H9 (cell line): ENCODE measurements around the gene KIF19. TPM values are rescaled to one million over a fixed set of nuclear protein-coding genes. Genes with fewer than 3 reads are reported as not detected.

Experiments
- DNase-seq: peaks from one replicate; pipeline ENCODE4 v3.0.0-alpha.2; 2017
- H2AFZ ChIP-seq: one replicate; pipeline ENCODE4 v1.6.1; 2013; ENCODE audit warnings: mild to moderate bottlenecking, low read length, control low read depth, moderate library complexity
- H2AK5ac ChIP-seq: 2 replicates; pipeline ENCODE4 v1.6.1; 2013; ENCODE audit warnings: low read length, control low read depth, mixed read lengths; ENCODE audit not compliant: insufficient read length
- H2BK120ac ChIP-seq: one replicate; pipeline ENCODE4 v1.6.1; 2013; ENCODE audit warnings: low read depth, mild to moderate bottlenecking, low read length, control low read depth, inconsistent platforms; ENCODE audit not compliant: poor library complexity, severe bottlenecking
- H2BK12ac ChIP-seq: 2 replicates; pipeline ENCODE4 v1.6.1; 2013; ENCODE audit warnings: low read length, control low read depth, mixed read lengths, low read depth; ENCODE audit not compliant: insufficient read length
- H2BK15ac ChIP-seq: 2 replicates; pipeline ENCODE4 v1.6.1; 2013; ENCODE audit warnings: low read depth, low read length, control low read depth
- H2BK20ac ChIP-seq: one replicate; pipeline ENCODE4 v1.6.1; 2013; ENCODE audit warnings: low read depth, mild to moderate bottlenecking, low read length, control low read depth, inconsistent platforms; ENCODE audit not compliant: poor library complexity, severe bottlenecking
- H2BK5ac ChIP-seq: 2 replicates; pipeline ENCODE4 v1.6.1; 2013; ENCODE audit warnings: low read length, control low read depth, mixed read lengths; ENCODE audit not compliant: insufficient read length
- H3K14ac ChIP-seq: 2 replicates; pipeline ENCODE4 v1.6.1; 2013; ENCODE audit warnings: low read length, control low read depth; ENCODE audit not compliant: insufficient read depth
- H3K18ac ChIP-seq: 2 replicates; pipeline ENCODE4 v1.6.1; 2013; ENCODE audit warnings: low read depth, mild to moderate bottlenecking, mixed read lengths, low read length, control low read depth; ENCODE audit not compliant: insufficient read length
- H3K23ac ChIP-seq: 2 replicates; pipeline ENCODE4 v1.6.1; 2013; ENCODE audit warnings: low read length, control low read depth, mixed read lengths, low read depth; ENCODE audit not compliant: insufficient read length
- H3K23me2 ChIP-seq: 2 replicates; pipeline ENCODE4 v1.6.1; 2013; ENCODE audit warnings: low read depth, mild to moderate bottlenecking, mixed read lengths, low read length, control low read depth; ENCODE audit not compliant: insufficient read length, poor library complexity, severe bottlenecking
- H3K27ac ChIP-seq: 2 replicates; pipeline ENCODE4 v1.5.1; 2013; ENCODE audit warnings: low read length, control low read depth, mixed read lengths, low read depth; ENCODE audit not compliant: insufficient read length
- H3K27me3 ChIP-seq: 2 replicates; pipeline ENCODE4 v1.6.1; 2013; ENCODE audit warnings: low read length, control low read depth, inconsistent platforms; ENCODE audit not compliant: insufficient read depth
- H3K4ac ChIP-seq: 2 replicates; pipeline ENCODE4 v1.6.1; 2013; ENCODE audit warnings: low read depth, mild to moderate bottlenecking, control low read depth, inconsistent platforms, low read length, moderate library complexity
- H3K4me1 ChIP-seq: 2 replicates; pipeline ENCODE4 v1.6.1; 2013; ENCODE audit warnings: low read length, control low read depth, inconsistent platforms; ENCODE audit not compliant: insufficient read depth
- H3K4me2 ChIP-seq: 2 replicates; pipeline ENCODE4 v1.6.1; 2013; ENCODE audit warnings: low read length, control low read depth, mixed read lengths; ENCODE audit not compliant: insufficient read length, insufficient read depth
- H3K56ac ChIP-seq: 2 replicates; pipeline ENCODE4 v1.6.1; 2013; ENCODE audit warnings: low read depth, mild to moderate bottlenecking, mixed read lengths, low read length, control low read depth; ENCODE audit not compliant: insufficient read length
- H3K79me1 ChIP-seq: 2 replicates; pipeline ENCODE4 v1.6.1; 2013; ENCODE audit warnings: low read depth, mild to moderate bottlenecking, moderate library complexity, low read length, control low read depth, inconsistent platforms; ENCODE audit not compliant: insufficient read depth, poor library complexity, severe bottlenecking
- H3K79me2 ChIP-seq: 2 replicates; pipeline ENCODE4 v1.6.1; 2013; ENCODE audit warnings: low read length, control low read depth, inconsistent platforms; ENCODE audit not compliant: insufficient read depth
- H3K9ac ChIP-seq: 2 replicates; pipeline ENCODE4 v1.6.1; 2013; ENCODE audit warnings: low read length, control low read depth, mixed read lengths; ENCODE audit not compliant: insufficient read length; ENCODE audit errors: extremely low read depth
- H3K9me3 ChIP-seq: one replicate; pipeline ENCODE4 v1.6.1; 2013; ENCODE audit warnings: low read depth, low read length, inconsistent platforms; ENCODE audit not compliant: control insufficient read depth
- H3T11ph ChIP-seq: one replicate; pipeline ENCODE4 v1.6.1; 2013; ENCODE audit warnings: mild to moderate bottlenecking, low read length, control low read depth, inconsistent platforms
- H4K20me1 ChIP-seq: one replicate; pipeline ENCODE4 v1.6.1; 2013; ENCODE audit not compliant: control insufficient read depth, insufficient read length, insufficient read depth
- H4K5ac ChIP-seq: 2 replicates; pipeline ENCODE4 v1.6.1; 2013; ENCODE audit warnings: low read depth, mild to moderate bottlenecking, mixed read lengths, low read length, control low read depth; ENCODE audit not compliant: insufficient read length
- H4K8ac ChIP-seq: replicated peaks from 2 replicates; pipeline ENCODE4 v1.6.1; 2013; ENCODE audit warnings: low read length, control low read depth, mixed read lengths, low read depth; ENCODE audit not compliant: insufficient read length
- H4K91ac ChIP-seq: 2 replicates; pipeline ENCODE4 v1.6.1; 2013; ENCODE audit warnings: low read depth, mild to moderate bottlenecking, moderate library complexity, mixed read lengths, low read length, control low read depth; ENCODE audit not compliant: insufficient read length
- H3K27ac Mint-ChIP-seq, 3 experiments: 2 replicates in 2 of 3; 3 replicates in 1 of 3; pipeline ENCODE4 v1.8.0; 2020 to 2021; ENCODE audit warnings: mixed read lengths in 3 of 3, mild to moderate bottlenecking in 1 of 3, moderate library complexity in 1 of 3
- H3K27me3 Mint-ChIP-seq: 2 replicates; pipeline ENCODE4 v1.8.0; 2021; ENCODE audit warnings: low read depth, mild to moderate bottlenecking, moderate library complexity, mixed read lengths
- H3K36me3 Mint-ChIP-seq, 3 experiments: 2 replicates in 2 of 3; 3 replicates in 1 of 3; pipeline ENCODE4 v1.8.0; 2020 to 2021; ENCODE audit warnings: low read depth in 3 of 3, mixed read lengths in 3 of 3; ENCODE audit not compliant: insufficient read depth in 1 of 3
- H3K4me1 Mint-ChIP-seq, 2 experiments: 2 replicates each; pipeline ENCODE4 v1.8.0; 2020; ENCODE audit warnings: mixed read lengths in 2 of 2
- H3K4me3 Mint-ChIP-seq, 2 experiments: 2 replicates in 1 of 2; 3 replicates in 1 of 2; pipeline ENCODE4 v1.8.0; 2020 to 2021; ENCODE audit warnings: mild to moderate bottlenecking in 2 of 2, mixed read lengths in 2 of 2, moderate library complexity in 1 of 2
- H3K9me3 Mint-ChIP-seq, 2 experiments: 2 replicates in 1 of 2; 3 replicates in 1 of 2; pipeline ENCODE4 v1.8.0; 2020; ENCODE audit warnings: mild to moderate bottlenecking in 2 of 2, mixed read lengths in 2 of 2, moderate library complexity in 1 of 2
- CTCF ChIP-seq: fragments of 200-600 bp; sonication (generic); conservative IDR thresholded peaks from 3 replicates; pipeline ENCODE4 v1.8.0; 2021; ENCODE audit warnings: antibody characterized with exemption, mild to moderate bottlenecking
- WGBS: extraction: QIAGEN DNeasy Blood & Tissue Kit; methylation state at CpG from one replicate; pipeline ENCODE4 v1.1.7; 2013; ENCODE audit warnings: missing lambda C conversion rate, low lambda C conversion rate, mixed read lengths; ENCODE audit not compliant: insufficient read length; ENCODE audit errors: extremely low coverage; 5-methylcytosine and 5-hydroxymethylcytosine counted together
- total RNA-seq: library from RNA; stranded (reverse); gene quantifications from 2 replicates; pipeline ENCODE4 v1.2.1, GENCODE V29; 2021

The KIF19 gene
- total RNA-seq, 1 experiment from 2014 or later: 0.13 TPM

- Histone ChIP-seq H3K56ac (no peak overlapping the region), H2BK120ac (no peak overlapping the region), H3K14ac (no peak overlapping the region), H2BK5ac (no peak overlapping the region), H4K20me1 (no peaks in the 10 kb centered on the region), H3K79me2 (no peaks in the 10 kb centered on the region), H3T11ph (no peak overlapping the region), H3K4ac (no peak overlapping the region), H3K23ac (no peak overlapping the region), H3K4me2 (no peak overlapping the region), H2AFZ (no peak overlapping the region), H3K27ac (no peak overlapping the region), H4K5ac (no peak overlapping the region), H3K9ac (no peak overlapping the region), H2BK12ac (no peak overlapping the region), H4K91ac (no peak overlapping the region), H3K79me1 (no peaks in the 10 kb centered on the region), H2BK20ac (no peak overlapping the region), H3K18ac (no peak overlapping the region), H2BK15ac (no peak overlapping the region), H3K4me1 (no peaks in the 10 kb centered on the region; the same call in 1 of the 2 replicates), H3K23me2 (no peaks in the 10 kb centered on the region), H4K8ac (no peak overlapping the region), H3K9me3 (no peaks in the 10 kb centered on the region), H3K27me3 (no peaks in the 10 kb centered on the region), H2AK5ac (no peak overlapping the region)
- Mint-ChIP-seq H3K4me1 (peaks cover 27 to 36% of the 10 kb centered on the region in 2 experiments), H3K4me3 (no peak overlapping the region), H3K36me3 (no peaks in the 10 kb centered on the region; a peak in 1 of 7 replicates), H3K27ac (no peak overlapping the region), H3K9me3 (0 out of 5 replicates have a peak, but pooled peaks cover 0 to 3% of the 10 kb centered on the region in 2 experiments), H3K27me3 (peaks cover 15% of the 10 kb centered on the region)
- no peak for DNase-seq
- no CpG with 5 or more reads among the region's 5 CpGs for WGBS
- no peak for TF ChIP-seq CTCF
Observed at GRCh38 chr17:74383141-74383540, 57.1 kb downstream of the KIF19 start.
